IPS-NIHi11 (cell line): ENCODE measurements around the gene MBNL2.

Experiments
- DNase-seq: peaks from one replicate; pipeline ENCODE4 v3.0.0; 2012; ENCODE audit warnings: mixed read lengths, low spot score

Gene MBNL2

GRCh38 chr13:97234236-97234635 lies 12.1 kb downstream of the MBNL2 start:
- DNase-seq = no peak

GRCh38 chr13:97234742-97235141 lies 12.6 kb downstream of the MBNL2 start:
- no peak for DNase-seq

GRCh38 chr13:97235549-97236231 lies 13.6 kb downstream of the MBNL2 start:
- DNase-seq = no peak

GRCh38 chr13:97237388-97237787 lies 15.3 kb downstream of the MBNL2 start:
- no peak for DNase-seq

- DNase-seq = no peak
Observed at GRCh38 chr13:97238432-97238831, 16.3 kb downstream of the MBNL2 start.

GRCh38 chr13:97238883-97239282 lies 16.8 kb downstream of the MBNL2 start:
- no peak for DNase-seq

GRCh38 chr13:97239306-97239705 lies 17.2 kb downstream of the MBNL2 start:
- no peak for DNase-seq

GRCh38 chr13:97239943-97240787 lies 18.0 kb downstream of the MBNL2 start:
- DNase-seq = no peak

- DNase-seq = no peak
Observed at GRCh38 chr13:97240788-97241734, 18.9 kb downstream of the MBNL2 start.

- DNase-seq = no peak
Observed at GRCh38 chr13:97241761-97242160, 19.6 kb downstream of the MBNL2 start.

- DNase-seq = no peak
Observed at GRCh38 chr13:97242755-97243497, 20.8 kb downstream of the MBNL2 start.

GRCh38 chr13:97243915-97244781 lies 22.0 kb downstream of the MBNL2 start:
- DNase-seq = no peak

- DNase-seq = no peak
Observed at GRCh38 chr13:97245011-97245410, 22.9 kb downstream of the MBNL2 start.

GRCh38 chr13:97246596-97247158 lies 24.5 kb downstream of the MBNL2 start:
- DNase-seq = no peak

- no peak for DNase-seq
Observed at GRCh38 chr13:97248243-97248642, 26.1 kb downstream of the MBNL2 start.

- no peak for DNase-seq
Observed at GRCh38 chr13:97249093-97249795, 27.1 kb downstream of the MBNL2 start.

GRCh38 chr13:97249796-97250495 lies 27.8 kb downstream of the MBNL2 start:
- DNase-seq = no peak

- no peak for DNase-seq
Observed at GRCh38 chr13:97250560-97250959, 28.4 kb downstream of the MBNL2 start.

- DNase-seq = no peak
Observed at GRCh38 chr13:97252735-97253134, 30.6 kb downstream of the MBNL2 start.
